Measurements from ENCODE around the gene GNG13.

Gene GNG13

GRCh38 chr16:802914-803753, 2.6 kb upstream of the GNG13 start:
- TF ChIP-seq, protein P1, sequence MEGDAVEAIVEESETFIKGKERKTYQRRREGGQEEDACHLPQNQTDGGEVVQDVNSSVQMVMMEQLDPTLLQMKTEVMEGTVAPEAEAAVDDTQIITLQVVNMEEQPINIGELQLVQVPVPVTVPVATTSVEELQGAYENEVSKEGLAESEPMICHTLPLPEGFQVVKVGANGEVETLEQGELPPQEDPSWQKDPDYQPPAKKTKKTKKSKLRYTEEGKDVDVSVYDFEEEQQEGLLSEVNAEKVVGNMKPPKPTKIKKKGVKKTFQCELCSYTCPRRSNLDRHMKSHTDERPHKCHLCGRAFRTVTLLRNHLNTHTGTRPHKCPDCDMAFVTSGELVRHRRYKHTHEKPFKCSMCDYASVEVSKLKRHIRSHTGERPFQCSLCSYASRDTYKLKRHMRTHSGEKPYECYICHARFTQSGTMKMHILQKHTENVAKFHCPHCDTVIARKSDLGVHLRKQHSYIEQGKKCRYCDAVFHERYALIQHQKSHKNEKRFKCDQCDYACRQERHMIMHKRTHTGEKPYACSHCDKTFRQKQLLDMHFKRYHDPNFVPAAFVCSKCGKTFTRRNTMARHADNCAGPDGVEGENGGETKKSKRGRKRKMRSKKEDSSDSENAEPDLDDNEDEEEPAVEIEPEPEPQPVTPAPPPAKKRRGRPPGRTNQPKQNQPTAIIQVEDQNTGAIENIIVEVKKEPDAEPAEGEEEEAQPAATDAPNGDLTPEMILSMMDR (conservative IDR thresholded peaks at IDR 0.05; ENCODE audit: low read depth): no peak
- ChIA-PET POLR2A (ENCODE audit: low non-redundant PET) (no interaction called here), CTCF (interaction anchor here (0.6 to 1.5 kb wide), 2 partner anchors 10 to 92 kb away, joined by 3 to 4 read pairs; no protein-coding TSS in a partner anchor)
- DNase-seq (ENCODE audit: low spot score): no peak
- no peak overlapping the region for H3K27ac ChIP-seq

- DNase-seq (ENCODE audit: low spot score): no peak
- H3K27ac ChIP-seq: no peak overlapping the region
- ChIA-PET POLR2A (ENCODE audit: low non-redundant PET) (no interaction called here), CTCF (no interaction called here)
- TF ChIP-seq, protein P1 (conservative IDR thresholded peaks at IDR 0.05; ENCODE audit: low read depth): no peak
Measured at GRCh38 chr16:802461-802860, 1.9 kb upstream of the GNG13 start.

DNA sequence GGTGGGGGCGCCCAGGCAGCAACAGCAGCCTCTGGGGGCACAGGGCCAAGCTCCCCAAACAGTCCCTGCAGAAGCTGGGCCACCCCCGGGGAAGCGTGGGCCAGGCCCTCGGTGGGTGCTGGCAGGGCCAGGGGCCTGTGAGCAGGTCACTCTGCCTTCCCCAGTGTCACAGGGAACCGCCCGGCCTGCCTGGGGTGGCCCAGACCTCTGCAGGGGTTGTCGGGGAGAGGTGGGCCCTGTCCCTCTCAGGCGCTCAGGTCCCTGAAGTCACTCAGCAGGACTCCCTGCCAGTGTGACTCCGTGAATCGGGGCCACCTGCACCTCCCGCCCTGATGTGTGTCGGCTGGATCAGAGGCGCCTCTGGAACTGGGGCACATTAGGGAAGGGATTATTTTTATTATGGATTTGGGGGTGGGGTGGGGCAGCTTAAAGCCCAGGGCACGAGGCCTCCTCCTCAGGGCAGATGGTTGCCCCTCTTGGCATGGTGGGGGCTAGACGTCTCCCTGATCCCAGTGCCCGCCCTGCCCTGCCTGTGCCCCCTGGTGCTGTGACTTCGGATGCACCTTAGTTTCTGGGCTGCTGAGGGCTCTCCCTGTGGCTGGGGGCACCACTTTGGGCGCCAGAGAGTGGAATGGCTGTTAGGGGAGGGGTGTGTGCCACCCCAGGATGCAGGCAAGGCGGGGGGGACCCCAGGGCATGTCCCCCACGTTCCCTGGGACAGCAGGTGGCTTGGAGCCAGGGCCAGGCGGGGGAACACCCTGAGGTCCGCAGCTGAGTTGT, 1.2 kb upstream of the GNG13 start:
- H3K27ac ChIP-seq: no peak overlapping the region
- ChIA-PET CTCF (no interaction called here), POLR2A (ENCODE audit: low non-redundant PET) (interaction anchor here (0.6 kb wide), 1 partner anchor 1004 kb away, joined by 12 read pairs; no protein-coding TSS in a partner anchor)
- DNase-seq (ENCODE audit: low spot score): no peak
- TF ChIP-seq, protein P1 (conservative IDR thresholded peaks at IDR 0.05; ENCODE audit: low read depth): no peak

- TF ChIP-seq, protein P1 (conservative IDR thresholded peaks at IDR 0.05; ENCODE audit: low read depth): no peak
- DNase-seq (ENCODE audit: low spot score): no peak
- ChIA-PET CTCF (no interaction called here), POLR2A (ENCODE audit: low non-redundant PET) (interaction anchor here (0.6 kb wide), 1 partner anchor 1004 kb away, joined by 12 read pairs; no protein-coding TSS in a partner anchor)
- no peak overlapping the region for H3K27ac ChIP-seq
Measured at GRCh38 chr16:800834-801511, 439 bp upstream of the GNG13 start.

GRCh38 chr16:799111-799947, 1.2 kb downstream of the GNG13 start:
- CTCF ChIA-PET: interaction anchor here (0.9 kb wide), 1 partner anchor 14 kb away, joined by 3 read pairs; no protein-coding TSS in a partner anchor

More at GRCh38 chr16:799111-799947, 1.2 kb downstream of the GNG13 start:
- no peak for DNase-seq (ENCODE audit: low spot score)
- POLR2A ChIA-PET (ENCODE audit: low non-redundant PET): no interaction called here
- TF ChIP-seq, protein P1 (conservative IDR thresholded peaks at IDR 0.05; ENCODE audit: low read depth): no peak
- no peak overlapping the region for H3K27ac ChIP-seq
